GM23248 (cell line): Measurements from ENCODE around the gene KISS1R.

Experiments used
- EZH2 ChIP-seq: fragments of 200-600 bp; sonication (generic); IDR thresholded peaks from 2 replicates; pipeline ENCODE4 v1.6.1; 2018; ENCODE audit warnings: antibody characterized with exemption, mild to moderate bottlenecking; ENCODE audit not compliant: insufficient read depth, poor library complexity, severe bottlenecking
- EZH2phosphoT487 ChIP-seq: fragments of 200-600 bp; sonication (generic); IDR thresholded peaks from 2 replicates; pipeline ENCODE4 v1.6.1; 2018; ENCODE audit warnings: antibody characterized with exemption, moderate library complexity, mild to moderate bottlenecking, low read depth; ENCODE audit not compliant: insufficient read depth

DNA sequence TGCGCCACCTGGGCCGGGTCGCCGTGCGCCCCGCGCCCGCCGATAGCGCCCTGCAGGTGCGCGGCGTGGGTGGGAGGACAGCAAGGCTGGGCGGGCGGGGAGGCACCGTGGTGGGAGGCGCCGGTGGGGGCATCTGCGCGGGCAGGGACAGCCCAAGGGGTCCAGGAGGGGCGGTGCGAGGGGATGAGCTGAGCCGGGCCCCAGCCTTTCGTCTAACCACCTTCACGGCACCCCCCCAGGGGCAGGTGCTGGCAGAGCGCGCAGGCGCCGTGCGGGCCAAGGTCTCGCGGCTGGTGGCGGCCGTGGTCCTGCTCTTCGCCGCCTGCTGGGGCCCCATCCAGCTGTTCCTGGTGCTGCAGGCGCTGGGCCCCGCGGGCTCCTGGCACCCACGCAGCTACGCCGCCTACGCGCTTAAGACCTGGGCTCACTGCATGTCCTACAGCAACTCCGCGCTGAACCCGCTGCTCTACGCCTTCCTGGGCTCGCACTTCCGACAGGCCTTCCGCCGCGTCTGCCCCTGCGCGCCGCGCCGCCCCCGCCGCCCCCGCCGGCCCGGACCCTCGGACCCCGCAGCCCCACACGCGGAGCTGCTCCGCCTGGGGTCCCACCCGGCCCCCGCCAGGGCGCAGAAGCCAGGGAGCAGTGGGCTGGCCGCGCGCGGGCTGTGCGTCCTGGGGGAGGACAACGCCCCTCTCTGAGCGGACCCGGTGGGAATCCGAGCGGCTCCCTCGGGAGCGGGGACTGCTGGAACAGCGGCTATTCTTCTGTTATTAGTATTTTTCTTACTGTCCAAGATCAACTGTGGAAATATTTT lies 3.1 kb downstream of the KISS1R start:
- TF ChIP-seq EZH2phosphoT487 (no peak), EZH2 (peak; percentile 29)
